Measurements from ENCODE around the gene LIN37. TPM values are rescaled to one million over a fixed set of nuclear protein-coding genes. Genes with fewer than 3 reads are reported as not detected.

LIN37 gene
- total and polyA plus RNA-seq, 9 of the 15 experiments (the other 6 are each of a cell fraction or from before 2014, with no cell fraction given), result 1.2 to 12.5 (median 8.6) TPM

- no peak for TF ChIP-seq POLR2H (tag; IDR thresholded peaks at IDR 0.05; ENCODE audit: low read depth)
- no peak for TF ChIP-seq MXI1 (IDR thresholded peaks at IDR 0.05; ENCODE audit: low read depth, low read length)
- TF ChIP-seq IRF2 (CRISPR knock-in tag; IDR thresholded peaks at IDR 0.05), result no peak
- TF ChIP-seq RAD51 (IDR thresholded peaks at IDR 0.05; ENCODE audit: borderline replicate concordance, low read depth), result no peak
- no peak for TF ChIP-seq FUS (optimal IDR thresholded peaks at IDR 0.05; ENCODE audit: low read depth, low read length)
- TF ChIP-seq ZNF699 (CRISPR knock-in tag; IDR thresholded peaks at IDR 0.05; ENCODE audit: insufficient replicate concordance), result no peak
- TF ChIP-seq, protein P1, sequence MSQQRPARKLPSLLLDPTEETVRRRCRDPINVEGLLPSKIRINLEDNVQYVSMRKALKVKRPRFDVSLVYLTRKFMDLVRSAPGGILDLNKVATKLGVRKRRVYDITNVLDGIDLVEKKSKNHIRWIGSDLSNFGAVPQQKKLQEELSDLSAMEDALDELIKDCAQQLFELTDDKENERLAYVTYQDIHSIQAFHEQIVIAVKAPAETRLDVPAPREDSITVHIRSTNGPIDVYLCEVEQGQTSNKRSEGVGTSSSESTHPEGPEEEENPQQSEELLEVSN (IDR thresholded peaks at IDR 0.05; ENCODE audit: borderline replicate concordance in 1 of 2, extremely low read depth in 1 of 2, insufficient read depth in 1 of 2, insufficient read length in 1 of 2, low read depth in 1 of 2, low read length in 1 of 2, poor library complexity in 1 of 2, severe bottlenecking in 1 of 2), result peak; percentile 93
- no peak for TF ChIP-seq HDAC3 (IDR thresholded peaks at IDR 0.05; ENCODE audit: borderline replicate concordance, partially characterized antibody)
- no peak for TF ChIP-seq NONO (IDR thresholded peaks at IDR 0.05; ENCODE audit: low read depth in 2 of 2, low read length in 1 of 2)
- no peak for TF ChIP-seq WHSC1 (IDR thresholded peaks at IDR 0.05; ENCODE audit: low read length)
These were observed 49.3 kb downstream of the LIN37 start (continued) for GRCh38 chr19:35797663-35798062.

DNA sequence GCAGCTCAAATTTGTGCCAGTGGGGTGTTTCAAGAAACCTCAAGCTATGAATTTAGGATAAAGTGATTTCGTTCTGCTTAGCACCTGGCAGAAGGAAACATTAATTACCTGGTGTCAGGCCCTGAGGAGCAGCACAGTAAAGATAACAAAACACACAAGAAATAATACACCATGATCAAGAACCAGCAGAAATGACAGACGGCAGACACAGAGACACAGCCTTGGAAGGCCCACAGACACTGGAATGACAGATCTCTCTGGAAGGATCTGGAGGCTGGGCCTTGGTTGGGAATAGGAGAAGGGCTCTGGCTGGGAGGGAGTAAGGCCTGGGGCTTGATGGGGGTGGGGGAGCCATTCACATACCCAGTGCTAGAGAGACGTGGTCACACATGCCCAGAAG, 53.5 kb downstream of the LIN37 start:
- in situ Hi-C loops (cut with MboI) (no loop called here), intact Hi-C loops (cut with micrococcal nuclease) (no loop called here)
- ATAC-seq (no peak), FAIRE-seq (no peak), DNase-seq (ENCODE audit: extremely low read depth in 1 of 4, low spot score in 3 of 4) (no peak)
- BruUV-seq (replicated peaks), result no TSS peak
- CTCF ChIA-PET (ENCODE audit: low intra/inter-chr PET ratio), result no interaction called here
- Histone ChIP-seq H3K9me1 (ENCODE audit: control insufficient read depth, insufficient read depth, low read length) (no peaks in the 10 kb centered on the region), H2AFZ (ENCODE audit: low read depth, low read length) (no peak overlapping the region), H3K4me2 (ENCODE audit: insufficient read depth, low read length) (no peak overlapping the region), H3K4me1 (replicated peaks in 1 of 2; ENCODE audit: control insufficient read depth in 2 of 2, insufficient read depth in 2 of 2, low read length in 2 of 2) (peaks cover 12 to 35% of the 10 kb centered on the region in 2 experiments; a peak in 4 of 5 replicates), H3K79me2 (ENCODE audit: control insufficient read depth, insufficient read depth, low read length) (no peaks in the 10 kb centered on the region), H3K4me3 (no peak overlapping the region), H3K36me3 (ENCODE audit: control insufficient read depth, insufficient read depth, low read length) (no peaks in the 10 kb centered on the region), H3K9me3 (replicated peaks; ENCODE audit: control insufficient read depth, insufficient read depth, low read depth, low read length) (no peaks in the 10 kb centered on the region; the same call in 1 of the 2 replicates), H3K9ac (ENCODE audit: insufficient read depth in 1 of 2, low read depth in 2 of 2, low read length in 2 of 2) (no peak overlapping the region), H3K27ac (ENCODE audit: extremely low read depth, low read depth, low read length) (no peak overlapping the region), H3K27me3 (ENCODE audit: control insufficient read depth in 2 of 2, insufficient read depth in 2 of 2, low read length in 2 of 2) (no peaks in the 10 kb centered on the region), H4K20me1 (replicated peaks; ENCODE audit: control insufficient read depth, insufficient read depth, low read length) (no peaks in the 10 kb centered on the region)
- POLR2A ChIA-PET, result interaction anchor here (0.5 to 0.6 kb wide), 2 partner anchors 25 to 34 kb away, joined by 3 read pairs; no protein-coding TSS in a partner anchor
- 48% methylated on average over 3 of the region's 3 CpGs for WGBS (ENCODE audit: insufficient coverage, low coverage, missing lambda C conversion rate)
- peak; percentile 95 for TF ChIP-seq TRIM28 (IDR thresholded peaks at IDR 0.05)
- no peak for TF ChIP-seq ZNF511 (CRISPR knock-in tag; IDR thresholded peaks at IDR 0.05)
- no peak for TF ChIP-seq PCBP2 (IDR thresholded peaks at IDR 0.05; ENCODE audit: low read depth, low read length, poor library complexity, severe bottlenecking)
- peak in 1 of 2 experiments; percentile 78; a peak in 2 of 4 replicates for TF ChIP-seq TRIM24 (IDR thresholded peaks at IDR 0.05)
- no peak for TF ChIP-seq ZNF57 (CRISPR knock-in tag; IDR thresholded peaks at IDR 0.05)
- TF ChIP-seq, protein P2, sequence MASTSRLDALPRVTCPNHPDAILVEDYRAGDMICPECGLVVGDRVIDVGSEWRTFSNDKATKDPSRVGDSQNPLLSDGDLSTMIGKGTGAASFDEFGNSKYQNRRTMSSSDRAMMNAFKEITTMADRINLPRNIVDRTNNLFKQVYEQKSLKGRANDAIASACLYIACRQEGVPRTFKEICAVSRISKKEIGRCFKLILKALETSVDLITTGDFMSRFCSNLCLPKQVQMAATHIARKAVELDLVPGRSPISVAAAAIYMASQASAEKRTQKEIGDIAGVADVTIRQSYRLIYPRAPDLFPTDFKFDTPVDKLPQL (IDR thresholded peaks at IDR 0.05; ENCODE audit: extremely low read depth, insufficient read length), result no peak
- no peak for TF ChIP-seq CBFA2T2 (conservative IDR thresholded peaks at IDR 0.05)
- TF ChIP-seq CHAMP1 (IDR thresholded peaks at IDR 0.05), result no peak

All from K562 (cell line).